DMS153 (cell line): ENCODE data around the gene LRRC27.

Experiments used
- DNase-seq: peaks from one replicate; lab custom pipeline; 2025; lab: John Stamatoyannopoulos, UW

Gene LRRC27

GRCh38 chr10:132301371-132302330, 30.3 kb upstream of the LRRC27 start:
- DNase-seq = no peak

- no peak for DNase-seq
Measured at GRCh38 chr10:132302421-132303310, 29.3 kb upstream of the LRRC27 start.

- no peak for DNase-seq
Measured at GRCh38 chr10:132303361-132304115, 28.5 kb upstream of the LRRC27 start.

GRCh38 chr10:132304756-132305509, 27.1 kb upstream of the LRRC27 start:
- DNase-seq = no peak

GRCh38 chr10:132305654-132306342, 26.2 kb upstream of the LRRC27 start:
- DNase-seq = no peak

GRCh38 chr10:132306343-132306685, 25.7 kb upstream of the LRRC27 start:
- no peak for DNase-seq

GRCh38 chr10:132306864-132307751, 24.9 kb upstream of the LRRC27 start:
- peak; percentile 83 for DNase-seq

GRCh38 chr10:132307823-132308586, 24.0 kb upstream of the LRRC27 start, which contains the start of gene STK32C:
STK32C (minus strand) TSS chr10:132307950; CDS start chr10:132307833, 117 bp downstream.
- peak; percentile 66 for DNase-seq

GRCh38 chr10:132308587-132309470, 23.2 kb upstream of the LRRC27 start:
- DNase-seq = no peak

GRCh38 chr10:132309471-132309865, 22.5 kb upstream of the LRRC27 start:
- DNase-seq = no peak

GRCh38 chr10:132309879-132310591, 22.0 kb upstream of the LRRC27 start:
- no peak for DNase-seq

GRCh38 chr10:132310701-132311337, 21.2 kb upstream of the LRRC27 start:
- DNase-seq = peak; percentile 65

GRCh38 chr10:132311338-132311939, 20.6 kb upstream of the LRRC27 start:
- peak; percentile 81 for DNase-seq

- no peak for DNase-seq
Measured at GRCh38 chr10:132313305-132313704, 18.7 kb upstream of the LRRC27 start.

- DNase-seq = no peak
Measured at GRCh38 chr10:132313865-132314264, 18.1 kb upstream of the LRRC27 start.

- DNase-seq = no peak
Measured at GRCh38 chr10:132314336-132314735, 17.7 kb upstream of the LRRC27 start.
